Umbilical cord (tissue), 2 donors: ENCODE data around the gene TRPM6. TPM values are rescaled to one million over a fixed set of nuclear protein-coding genes. Genes with fewer than 3 reads are reported as not detected.
A peak's percentile ranks its signal among the peaks of the same experiment; 100 is the strongest.
"Not testable (repeated sequence)": the region's sequence is repeated elsewhere in the genome, so short reads cannot be mapped to it uniquely, and the experiment has no call there.

ENCODE experiments used
- DNase-seq: peaks from one replicate; pipeline ENCODE4 v3.0.0-alpha.2; 2015; ENCODE audit warnings: low spot score
- total RNA-seq: library from RNA; depleted of rRNA; stranded (reverse); fragments of >200 nt; gene quantifications from one replicate; pipeline ENCODE4 v1.2.3, GENCODE V29; 2014; ENCODE audit warnings: low replicate concordance; ENCODE audit not compliant: insufficient read depth

Gene TRPM6
- 1.4 TPM for total RNA-seq

- DNase-seq: peak; percentile 84
Observed at GRCh38 chr9:74887041-74887980, at the start of gene TRPM6. TRPM6 (minus strand) TSS chr9:74887921; CDS start chr9:74887856, 65 bp downstream.

GRCh38 chr9:74935008-74935407 is 47.3 kb upstream of the TRPM6 start:
- no peak for DNase-seq

GRCh38 chr9:74921737-74922136 is 34.0 kb upstream of the TRPM6 start:
- DNase-seq: no peak

- DNase-seq: no peak
Observed at GRCh38 chr9:74920944-74921626, 33.4 kb upstream of the TRPM6 start.

GRCh38 chr9:74910036-74910435 is 22.3 kb upstream of the TRPM6 start:
- DNase-seq: no peak

DNA sequence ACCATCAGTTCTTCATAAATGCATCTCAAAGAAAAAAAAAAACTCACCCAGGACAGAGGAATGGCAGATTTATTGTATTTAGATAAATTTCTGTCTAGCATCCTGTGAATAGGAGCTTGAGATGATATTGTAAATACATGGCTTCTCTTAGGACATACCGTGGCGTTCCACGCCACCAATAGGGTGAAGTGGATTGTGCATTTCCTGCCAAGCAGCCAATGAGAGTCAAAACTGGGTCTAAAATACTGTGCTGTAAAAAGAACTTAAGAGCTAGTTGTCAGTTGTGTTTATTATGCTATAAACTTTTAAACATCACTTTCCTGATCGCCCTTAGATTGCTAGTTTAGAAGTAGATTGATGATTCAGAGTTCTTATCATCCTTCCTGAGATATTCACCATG is 20.9 kb upstream of the TRPM6 start:
- no peak for DNase-seq

DNA sequence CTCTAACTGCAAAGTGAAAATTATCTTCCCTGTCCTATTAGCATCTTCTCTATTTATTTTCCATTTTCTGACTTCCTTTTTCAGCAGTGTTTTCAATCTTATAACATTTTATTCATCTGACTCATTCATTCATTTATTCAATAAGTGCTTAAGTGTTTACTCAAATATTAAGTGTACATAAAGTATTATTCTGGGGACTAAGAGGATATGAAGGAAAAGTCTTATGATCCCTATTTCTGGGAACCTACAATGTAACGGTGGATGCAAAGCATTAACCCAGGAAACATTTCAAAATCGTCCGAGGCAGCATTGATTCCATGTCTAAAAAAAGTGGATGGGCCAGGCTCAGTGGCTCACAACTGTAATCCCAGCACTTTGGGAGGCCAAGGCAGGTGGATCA is 19.4 kb upstream of the TRPM6 start:
- DNase-seq: no peak

DNA sequence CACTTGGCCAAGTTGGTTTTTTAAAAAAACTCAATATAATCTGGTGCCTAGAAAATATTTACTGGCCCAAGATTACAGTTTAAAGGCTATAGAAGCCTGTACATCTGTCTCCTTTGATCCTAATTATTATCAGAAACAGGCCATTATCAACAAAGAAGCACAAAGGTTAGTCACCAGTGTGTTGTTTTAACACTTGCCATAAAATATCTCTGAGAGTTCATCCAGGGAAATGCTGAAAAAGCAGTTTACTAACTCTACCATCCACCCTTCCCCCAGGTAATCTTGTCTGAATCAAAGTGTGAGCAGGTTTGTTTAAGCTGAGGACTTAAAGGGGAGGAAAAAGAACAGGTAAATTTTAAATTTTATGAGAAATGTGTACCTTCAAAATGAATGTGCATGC is 13.3 kb upstream of the TRPM6 start:
- no peak for DNase-seq

DNA sequence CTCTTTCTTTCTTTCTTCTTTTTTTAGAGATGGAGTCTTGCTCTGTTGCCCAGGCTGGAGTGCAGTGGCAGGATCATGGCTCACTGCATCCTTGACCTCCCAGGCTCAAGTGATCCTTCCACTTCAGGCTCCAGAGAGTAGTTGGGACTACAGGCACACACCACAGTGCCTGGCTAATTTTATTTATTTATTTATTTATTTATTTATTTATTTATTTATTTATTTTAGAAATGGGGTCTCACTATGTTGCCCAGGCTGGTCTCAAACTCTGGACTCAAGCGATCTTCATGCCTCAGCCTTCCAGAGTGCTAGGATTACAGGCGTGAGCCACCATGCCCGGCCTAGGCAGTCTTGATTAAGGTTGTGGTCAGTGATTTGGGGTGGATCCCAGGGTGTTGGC is 728 bp upstream of the TRPM6 start:
- DNase-seq: not testable (repeated sequence)

- no peak for DNase-seq
Observed at GRCh38 chr9:74887981-74888370, 255 bp upstream of the TRPM6 start.

GRCh38 chr9:74876382-74876949 is 11.3 kb downstream of the TRPM6 start:
- DNase-seq: no peak

GRCh38 chr9:74875656-74876055 is 12.1 kb downstream of the TRPM6 start:
- no peak for DNase-seq

GRCh38 chr9:74874220-74874619 is 13.5 kb downstream of the TRPM6 start:
- DNase-seq: no peak

- no peak for DNase-seq
Observed at GRCh38 chr9:74872619-74873233, 15.0 kb downstream of the TRPM6 start.

- DNase-seq: no peak
Observed at GRCh38 chr9:74867483-74867882, 20.2 kb downstream of the TRPM6 start.

DNA sequence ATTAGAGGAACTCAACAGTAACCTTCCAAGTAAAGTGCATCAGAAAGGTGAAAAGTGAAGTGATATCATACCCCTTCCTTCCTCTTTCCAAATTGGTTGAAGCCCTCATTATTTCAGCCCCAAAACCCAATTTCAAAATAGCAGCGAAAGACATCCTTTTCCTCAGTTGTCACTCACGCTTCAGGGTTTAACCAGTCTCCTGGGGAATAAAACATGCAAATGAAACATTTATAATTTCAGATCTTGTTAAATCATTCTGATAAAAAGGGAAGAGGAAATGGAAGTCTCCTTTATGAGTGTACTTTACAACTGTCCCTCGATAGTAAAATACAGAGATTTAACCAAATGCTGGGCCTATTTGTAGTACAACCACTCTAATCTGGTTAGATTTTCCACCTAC is 22.5 kb downstream of the TRPM6 start:
- no peak for DNase-seq

GRCh38 chr9:74861773-74862474 is 25.8 kb downstream of the TRPM6 start:
- no peak for DNase-seq

GRCh38 chr9:74861071-74861470 is 26.6 kb downstream of the TRPM6 start:
- no peak for DNase-seq

GRCh38 chr9:74860247-74860646 is 27.5 kb downstream of the TRPM6 start:
- not testable (repeated sequence) for DNase-seq

- DNase-seq: no peak
Observed at GRCh38 chr9:74859786-74860185, 27.9 kb downstream of the TRPM6 start.

DNA sequence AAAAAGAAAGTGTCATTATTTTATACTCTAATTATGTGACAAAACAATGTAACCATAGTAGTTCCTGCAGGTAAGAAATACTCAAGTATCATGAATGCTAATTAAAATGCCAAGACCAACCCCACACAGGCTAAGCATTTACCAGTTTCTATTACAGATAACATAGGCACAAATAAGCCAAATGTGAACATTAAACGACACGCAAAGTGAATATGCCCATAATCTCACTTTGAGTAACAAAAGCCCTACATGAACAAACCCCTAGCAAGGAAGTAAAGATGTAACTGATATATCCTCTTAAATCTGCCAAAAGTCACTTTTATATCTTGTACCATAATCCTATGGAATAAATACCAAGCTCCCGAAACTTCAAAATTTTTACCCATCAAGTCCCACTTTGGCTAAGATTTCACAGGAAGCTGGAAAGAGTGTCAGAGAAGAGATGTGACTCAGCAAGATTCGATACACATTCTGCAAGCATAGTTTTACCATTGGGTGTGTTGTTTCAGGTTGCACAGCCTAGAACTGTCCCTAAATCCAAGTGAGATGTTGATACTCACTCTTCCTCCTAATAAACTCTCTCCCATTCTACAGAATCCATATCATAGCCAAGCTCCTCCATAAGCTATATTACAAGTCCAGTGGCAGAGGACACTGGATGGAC is 28.8 kb downstream of the TRPM6 start:
- no peak for DNase-seq
